ENCODE data around the gene BLOC1S1.

DNA sequence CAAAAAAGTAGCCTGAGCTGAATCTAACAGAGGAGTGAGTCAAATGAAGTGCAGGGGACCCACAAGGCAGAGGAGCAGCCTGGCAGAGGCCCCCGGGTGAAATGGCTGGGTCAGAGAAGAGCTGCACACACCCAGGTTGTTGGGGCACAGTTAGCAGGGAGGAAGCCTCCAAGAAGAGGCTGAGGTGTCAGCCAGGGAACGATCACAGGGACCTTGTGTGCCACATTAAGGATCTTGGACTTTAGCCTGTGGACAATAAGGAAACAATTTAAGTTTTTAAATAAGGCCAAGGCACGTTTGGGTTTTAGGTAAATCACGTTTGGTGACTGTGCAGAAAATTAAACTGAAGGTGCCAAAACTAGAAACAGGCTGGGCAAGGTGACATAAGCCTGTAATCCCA lies 44.1 kb upstream of the BLOC1S1 start:
- TF ChIP-seq, protein P1, sequence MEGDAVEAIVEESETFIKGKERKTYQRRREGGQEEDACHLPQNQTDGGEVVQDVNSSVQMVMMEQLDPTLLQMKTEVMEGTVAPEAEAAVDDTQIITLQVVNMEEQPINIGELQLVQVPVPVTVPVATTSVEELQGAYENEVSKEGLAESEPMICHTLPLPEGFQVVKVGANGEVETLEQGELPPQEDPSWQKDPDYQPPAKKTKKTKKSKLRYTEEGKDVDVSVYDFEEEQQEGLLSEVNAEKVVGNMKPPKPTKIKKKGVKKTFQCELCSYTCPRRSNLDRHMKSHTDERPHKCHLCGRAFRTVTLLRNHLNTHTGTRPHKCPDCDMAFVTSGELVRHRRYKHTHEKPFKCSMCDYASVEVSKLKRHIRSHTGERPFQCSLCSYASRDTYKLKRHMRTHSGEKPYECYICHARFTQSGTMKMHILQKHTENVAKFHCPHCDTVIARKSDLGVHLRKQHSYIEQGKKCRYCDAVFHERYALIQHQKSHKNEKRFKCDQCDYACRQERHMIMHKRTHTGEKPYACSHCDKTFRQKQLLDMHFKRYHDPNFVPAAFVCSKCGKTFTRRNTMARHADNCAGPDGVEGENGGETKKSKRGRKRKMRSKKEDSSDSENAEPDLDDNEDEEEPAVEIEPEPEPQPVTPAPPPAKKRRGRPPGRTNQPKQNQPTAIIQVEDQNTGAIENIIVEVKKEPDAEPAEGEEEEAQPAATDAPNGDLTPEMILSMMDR (IDR thresholded peaks at IDR 0.05): no peak
- TF ChIP-seq EP300 (IDR thresholded peaks at IDR 0.05): no peak
- no peak for TF ChIP-seq POLR2A (IDR thresholded peaks at IDR 0.05)
